H9 (cell line): ENCODE measurements around the gene ULK4. TPM values are rescaled to one million over a fixed set of nuclear protein-coding genes. Genes with fewer than 3 reads are reported as not detected.

Experiments
- DNase-seq: peaks from one replicate; pipeline ENCODE4 v3.0.0-alpha.2; 2017
- H2AFZ ChIP-seq: one replicate; pipeline ENCODE4 v1.6.1; 2013; ENCODE audit warnings: mild to moderate bottlenecking, low read length, control low read depth, moderate library complexity
- H2AK5ac ChIP-seq: 2 replicates; pipeline ENCODE4 v1.6.1; 2013; ENCODE audit warnings: low read length, control low read depth, mixed read lengths; ENCODE audit not compliant: insufficient read length
- H2BK120ac ChIP-seq: one replicate; pipeline ENCODE4 v1.6.1; 2013; ENCODE audit warnings: low read depth, mild to moderate bottlenecking, low read length, control low read depth, inconsistent platforms; ENCODE audit not compliant: poor library complexity, severe bottlenecking
- H2BK12ac ChIP-seq: 2 replicates; pipeline ENCODE4 v1.6.1; 2013; ENCODE audit warnings: low read length, control low read depth, mixed read lengths, low read depth; ENCODE audit not compliant: insufficient read length
- H2BK15ac ChIP-seq: 2 replicates; pipeline ENCODE4 v1.6.1; 2013; ENCODE audit warnings: low read depth, low read length, control low read depth
- H2BK20ac ChIP-seq: one replicate; pipeline ENCODE4 v1.6.1; 2013; ENCODE audit warnings: low read depth, mild to moderate bottlenecking, low read length, control low read depth, inconsistent platforms; ENCODE audit not compliant: poor library complexity, severe bottlenecking
- H2BK5ac ChIP-seq: 2 replicates; pipeline ENCODE4 v1.6.1; 2013; ENCODE audit warnings: low read length, control low read depth, mixed read lengths; ENCODE audit not compliant: insufficient read length
- H3K14ac ChIP-seq: 2 replicates; pipeline ENCODE4 v1.6.1; 2013; ENCODE audit warnings: low read length, control low read depth; ENCODE audit not compliant: insufficient read depth
- H3K18ac ChIP-seq: 2 replicates; pipeline ENCODE4 v1.6.1; 2013; ENCODE audit warnings: low read depth, mild to moderate bottlenecking, mixed read lengths, low read length, control low read depth; ENCODE audit not compliant: insufficient read length
- H3K23ac ChIP-seq: 2 replicates; pipeline ENCODE4 v1.6.1; 2013; ENCODE audit warnings: low read length, control low read depth, mixed read lengths, low read depth; ENCODE audit not compliant: insufficient read length
- H3K23me2 ChIP-seq: 2 replicates; pipeline ENCODE4 v1.6.1; 2013; ENCODE audit warnings: low read depth, mild to moderate bottlenecking, mixed read lengths, low read length, control low read depth; ENCODE audit not compliant: insufficient read length, poor library complexity, severe bottlenecking
- H3K27ac ChIP-seq: 2 replicates; pipeline ENCODE4 v1.5.1; 2013; ENCODE audit warnings: low read length, control low read depth, mixed read lengths, low read depth; ENCODE audit not compliant: insufficient read length
- H3K27me3 ChIP-seq: 2 replicates; pipeline ENCODE4 v1.6.1; 2013; ENCODE audit warnings: low read length, control low read depth, inconsistent platforms; ENCODE audit not compliant: insufficient read depth
- H3K4ac ChIP-seq: 2 replicates; pipeline ENCODE4 v1.6.1; 2013; ENCODE audit warnings: low read depth, mild to moderate bottlenecking, control low read depth, inconsistent platforms, low read length, moderate library complexity
- H3K4me1 ChIP-seq: 2 replicates; pipeline ENCODE4 v1.6.1; 2013; ENCODE audit warnings: low read length, control low read depth, inconsistent platforms; ENCODE audit not compliant: insufficient read depth
- H3K4me2 ChIP-seq: 2 replicates; pipeline ENCODE4 v1.6.1; 2013; ENCODE audit warnings: low read length, control low read depth, mixed read lengths; ENCODE audit not compliant: insufficient read length, insufficient read depth
- H3K56ac ChIP-seq: 2 replicates; pipeline ENCODE4 v1.6.1; 2013; ENCODE audit warnings: low read depth, mild to moderate bottlenecking, mixed read lengths, low read length, control low read depth; ENCODE audit not compliant: insufficient read length
- H3K79me1 ChIP-seq: 2 replicates; pipeline ENCODE4 v1.6.1; 2013; ENCODE audit warnings: low read depth, mild to moderate bottlenecking, moderate library complexity, low read length, control low read depth, inconsistent platforms; ENCODE audit not compliant: insufficient read depth, poor library complexity, severe bottlenecking
- H3K79me2 ChIP-seq: 2 replicates; pipeline ENCODE4 v1.6.1; 2013; ENCODE audit warnings: low read length, control low read depth, inconsistent platforms; ENCODE audit not compliant: insufficient read depth
- H3K9ac ChIP-seq: 2 replicates; pipeline ENCODE4 v1.6.1; 2013; ENCODE audit warnings: low read length, control low read depth, mixed read lengths; ENCODE audit not compliant: insufficient read length; ENCODE audit errors: extremely low read depth
- H3K9me3 ChIP-seq: one replicate; pipeline ENCODE4 v1.6.1; 2013; ENCODE audit warnings: low read depth, low read length, inconsistent platforms; ENCODE audit not compliant: control insufficient read depth
- H3T11ph ChIP-seq: one replicate; pipeline ENCODE4 v1.6.1; 2013; ENCODE audit warnings: mild to moderate bottlenecking, low read length, control low read depth, inconsistent platforms
- H4K20me1 ChIP-seq: one replicate; pipeline ENCODE4 v1.6.1; 2013; ENCODE audit not compliant: control insufficient read depth, insufficient read length, insufficient read depth
- H4K5ac ChIP-seq: 2 replicates; pipeline ENCODE4 v1.6.1; 2013; ENCODE audit warnings: low read depth, mild to moderate bottlenecking, mixed read lengths, low read length, control low read depth; ENCODE audit not compliant: insufficient read length
- H4K8ac ChIP-seq: replicated peaks from 2 replicates; pipeline ENCODE4 v1.6.1; 2013; ENCODE audit warnings: low read length, control low read depth, mixed read lengths, low read depth; ENCODE audit not compliant: insufficient read length
- H4K91ac ChIP-seq: 2 replicates; pipeline ENCODE4 v1.6.1; 2013; ENCODE audit warnings: low read depth, mild to moderate bottlenecking, moderate library complexity, mixed read lengths, low read length, control low read depth; ENCODE audit not compliant: insufficient read length
- H3K27ac Mint-ChIP-seq, 3 experiments: 2 replicates in 2 of 3; 3 replicates in 1 of 3; pipeline ENCODE4 v1.8.0; 2020 to 2021; ENCODE audit warnings: mixed read lengths in 3 of 3, mild to moderate bottlenecking in 1 of 3, moderate library complexity in 1 of 3
- H3K27me3 Mint-ChIP-seq: 2 replicates; pipeline ENCODE4 v1.8.0; 2021; ENCODE audit warnings: low read depth, mild to moderate bottlenecking, moderate library complexity, mixed read lengths
- H3K36me3 Mint-ChIP-seq, 3 experiments: 2 replicates in 2 of 3; 3 replicates in 1 of 3; pipeline ENCODE4 v1.8.0; 2020 to 2021; ENCODE audit warnings: low read depth in 3 of 3, mixed read lengths in 3 of 3; ENCODE audit not compliant: insufficient read depth in 1 of 3
- H3K4me1 Mint-ChIP-seq, 2 experiments: 2 replicates each; pipeline ENCODE4 v1.8.0; 2020; ENCODE audit warnings: mixed read lengths in 2 of 2
- H3K4me3 Mint-ChIP-seq, 2 experiments: 2 replicates in 1 of 2; 3 replicates in 1 of 2; pipeline ENCODE4 v1.8.0; 2020 to 2021; ENCODE audit warnings: mild to moderate bottlenecking in 2 of 2, mixed read lengths in 2 of 2, moderate library complexity in 1 of 2
- H3K9me3 Mint-ChIP-seq, 2 experiments: 2 replicates in 1 of 2; 3 replicates in 1 of 2; pipeline ENCODE4 v1.8.0; 2020; ENCODE audit warnings: mild to moderate bottlenecking in 2 of 2, mixed read lengths in 2 of 2, moderate library complexity in 1 of 2
- WGBS: extraction: QIAGEN DNeasy Blood & Tissue Kit; methylation state at CpG from one replicate; pipeline ENCODE4 v1.1.7; 2013; ENCODE audit warnings: missing lambda C conversion rate, low lambda C conversion rate, mixed read lengths; ENCODE audit not compliant: insufficient read length; ENCODE audit errors: extremely low coverage; 5-methylcytosine and 5-hydroxymethylcytosine counted together
- total RNA-seq: library from RNA; stranded (reverse); gene quantifications from 2 replicates; pipeline ENCODE4 v1.2.1, GENCODE V29; 2021
- TF ChIP-seq, protein P1 (sequence below): fragments of 200-600 bp; sonication (generic); conservative IDR thresholded peaks from 3 replicates; pipeline ENCODE4 v1.8.0; 2021; ENCODE audit warnings: antibody characterized with exemption, mild to moderate bottlenecking

The ULK4 gene
- total RNA-seq, 1 experiment from 2014 or later: 12.9 TPM

DNA sequence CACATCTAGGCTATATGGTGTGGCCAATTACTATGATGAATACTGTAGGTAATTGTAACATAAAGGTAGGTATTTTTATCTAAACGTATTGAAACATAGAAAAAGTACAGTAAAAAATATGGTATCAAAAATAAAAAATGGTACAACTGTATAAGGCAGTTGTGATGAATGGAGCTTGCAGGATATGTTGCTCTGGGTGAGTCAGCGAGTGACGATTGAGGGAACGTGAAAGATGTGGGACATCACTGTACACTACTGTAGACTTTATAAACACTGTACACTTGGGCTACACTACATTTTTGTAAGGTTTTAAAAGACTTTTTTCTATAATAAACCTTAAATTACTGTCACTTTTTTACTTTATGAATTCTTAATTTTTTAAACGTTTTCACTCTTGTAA is 752.3 kb downstream of the ULK4 start:
- Mint-ChIP-seq H3K27me3 (no peaks in the 10 kb centered on the region), H3K4me1 (peaks cover 76 to 79% of the 10 kb centered on the region in 2 experiments), H3K4me3 (no peak overlapping the region), H3K36me3 (peaks cover 5 to 17% (median 11%) of the 10 kb centered on the region in 3 experiments), H3K9me3 (no peaks in the 10 kb centered on the region), H3K27ac (no peak overlapping the region)
- TF ChIP-seq, protein P1, sequence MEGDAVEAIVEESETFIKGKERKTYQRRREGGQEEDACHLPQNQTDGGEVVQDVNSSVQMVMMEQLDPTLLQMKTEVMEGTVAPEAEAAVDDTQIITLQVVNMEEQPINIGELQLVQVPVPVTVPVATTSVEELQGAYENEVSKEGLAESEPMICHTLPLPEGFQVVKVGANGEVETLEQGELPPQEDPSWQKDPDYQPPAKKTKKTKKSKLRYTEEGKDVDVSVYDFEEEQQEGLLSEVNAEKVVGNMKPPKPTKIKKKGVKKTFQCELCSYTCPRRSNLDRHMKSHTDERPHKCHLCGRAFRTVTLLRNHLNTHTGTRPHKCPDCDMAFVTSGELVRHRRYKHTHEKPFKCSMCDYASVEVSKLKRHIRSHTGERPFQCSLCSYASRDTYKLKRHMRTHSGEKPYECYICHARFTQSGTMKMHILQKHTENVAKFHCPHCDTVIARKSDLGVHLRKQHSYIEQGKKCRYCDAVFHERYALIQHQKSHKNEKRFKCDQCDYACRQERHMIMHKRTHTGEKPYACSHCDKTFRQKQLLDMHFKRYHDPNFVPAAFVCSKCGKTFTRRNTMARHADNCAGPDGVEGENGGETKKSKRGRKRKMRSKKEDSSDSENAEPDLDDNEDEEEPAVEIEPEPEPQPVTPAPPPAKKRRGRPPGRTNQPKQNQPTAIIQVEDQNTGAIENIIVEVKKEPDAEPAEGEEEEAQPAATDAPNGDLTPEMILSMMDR: no peak
- H2BK5ac ChIP-seq: no peak overlapping the region
- no peak overlapping the region for H3K9ac ChIP-seq
- H4K20me1 ChIP-seq: no peaks in the 10 kb centered on the region
- no peaks in the 10 kb centered on the region for H3K27me3 ChIP-seq
- H3K4me1 ChIP-seq: peaks cover 3% of the 10 kb centered on the region; the same call in 1 of the 2 replicates
- DNase-seq: no peak
- H3K14ac ChIP-seq: no peak overlapping the region
- H3K18ac ChIP-seq: no peak overlapping the region
- H2BK15ac ChIP-seq: no peak overlapping the region
- H2BK20ac ChIP-seq: no peak overlapping the region
- H2BK120ac ChIP-seq: no peak overlapping the region
- no peak overlapping the region for H4K5ac ChIP-seq
- H3K23ac ChIP-seq: no peak overlapping the region
- H3K9me3 ChIP-seq: no peaks in the 10 kb centered on the region
- H3K79me1 ChIP-seq: peaks cover 9% of the 10 kb centered on the region
- no peak overlapping the region for H2AK5ac ChIP-seq
- no peak overlapping the region for H3K27ac ChIP-seq
- peaks cover 86% of the 10 kb centered on the region for H3K79me2 ChIP-seq
- WGBS: no CpG with 5 or more reads among the region's 5 CpGs
- H3K56ac ChIP-seq: no peak overlapping the region
- no peak overlapping the region for H4K8ac ChIP-seq
- H4K91ac ChIP-seq: no peak overlapping the region
- H3K23me2 ChIP-seq: no peaks in the 10 kb centered on the region
- no peak overlapping the region for H2BK12ac ChIP-seq
- no peak overlapping the region for H2AFZ ChIP-seq
- no peak overlapping the region for H3K4me2 ChIP-seq
- H3T11ph ChIP-seq: no peak overlapping the region
- no peak overlapping the region for H3K4ac ChIP-seq
